Measurements from ENCODE around the gene GCN1. TPM values are rescaled to one million over a fixed set of nuclear protein-coding genes. Genes with fewer than 3 reads are reported as not detected.

The GCN1 gene
- total RNA-seq, 6 experiments from 2014 or later, result 29.9 to 62.8 (median 39.4) TPM

- DNase-seq, result no peak
- ATAC-seq, result no peak
- Histone ChIP-seq H3K4me3 (no peak overlapping the region), H3K27me3 (no peaks in the 10 kb centered on the region), H3K27ac (no peak overlapping the region), H3K9me3 (no peaks in the 10 kb centered on the region), H3K4me1 (peaks cover 0 to 20% (median 6%) of the 10 kb centered on the region in 4 donors), H3K36me3 (peaks cover 5 to 31% (median 15%) of the 10 kb centered on the region in 4 donors)
- WGBS (ENCODE audit: insufficient coverage, low coverage, low lambda C conversion rate, missing lambda C conversion rate), result no CpG with 5 or more reads among the region's 12 CpGs
- intact Hi-C loops (cut with DNase I), result no loop called here
- TF ChIP-seq POLR2A (IDR thresholded peaks at IDR 0.05), result no peak
- TF ChIP-seq CTCF (IDR thresholded peaks at IDR 0.05), result no peak
Observed at GRCh38 chr12:120222288-120222832, 27.8 kb upstream of the GCN1 start.

GRCh38 chr12:120221576-120221900, 27.0 kb upstream of the GCN1 start:
- no peaks in the 10 kb centered on the region for H3K9me3 ChIP-seq
- peaks cover 0 to 11% (median 2%) of the 10 kb centered on the region in 4 donors for H3K4me1 ChIP-seq
- WGBS (ENCODE audit: insufficient coverage, low coverage, low lambda C conversion rate, missing lambda C conversion rate), result 80% methylated on average over 1 of the region's 13 CpGs
- no peak overlapping the region for H3K27ac ChIP-seq
- peaks cover 5 to 31% (median 15%) of the 10 kb centered on the region in 4 donors for H3K36me3 ChIP-seq
- TF ChIP-seq POLR2A (IDR thresholded peaks at IDR 0.05) (no peak), CTCF (IDR thresholded peaks at IDR 0.05) (no peak)
- intact Hi-C loops (cut with DNase I), result no loop called here
- no peaks in the 10 kb centered on the region for H3K27me3 ChIP-seq
- no peak overlapping the region for H3K4me3 ChIP-seq
- no peak for ATAC-seq
- DNase-seq, result no peak

GRCh38 chr12:120220838-120221575, 26.5 kb upstream of the GCN1 start:
- no peaks in the 10 kb centered on the region for H3K27me3 ChIP-seq
- DNase-seq (no peak), ATAC-seq (no peak)
- H3K4me1 ChIP-seq, result peaks cover 0 to 6% (median 0%) of the 10 kb centered on the region in 4 donors
- no peak for TF ChIP-seq CTCF (IDR thresholded peaks at IDR 0.05)
- TF ChIP-seq POLR2A (IDR thresholded peaks at IDR 0.05), result no peak
- peaks cover 5 to 31% (median 15%) of the 10 kb centered on the region in 4 donors for H3K36me3 ChIP-seq
- no peak overlapping the region for H3K27ac ChIP-seq
- no peak overlapping the region for H3K4me3 ChIP-seq
- intact Hi-C loops (cut with DNase I), result no loop called here
- no peaks in the 10 kb centered on the region for H3K9me3 ChIP-seq
- WGBS (ENCODE audit: insufficient coverage, low coverage, low lambda C conversion rate, missing lambda C conversion rate), result 18% methylated on average over 2 of the region's 10 CpGs

- peaks cover 5 to 45% (median 22%) of the 10 kb centered on the region in 4 donors for H3K36me3 ChIP-seq
- no peak for TF ChIP-seq POLR2A (IDR thresholded peaks at IDR 0.05)
- TF ChIP-seq CTCF (IDR thresholded peaks at IDR 0.05), result no peak
- no peak for DNase-seq
- no peak for ATAC-seq
- H3K4me3 ChIP-seq, result no peak overlapping the region
- no peaks in the 10 kb centered on the region for H3K4me1 ChIP-seq
- 70% methylated on average over 4 of the region's 19 CpGs for WGBS (ENCODE audit: insufficient coverage, low coverage, low lambda C conversion rate, missing lambda C conversion rate)
- intact Hi-C loops (cut with DNase I), result no loop called here
- no peaks in the 10 kb centered on the region for H3K27me3 ChIP-seq
- H3K27ac ChIP-seq, result no peak overlapping the region
- no peaks in the 10 kb centered on the region for H3K9me3 ChIP-seq
Observed at GRCh38 chr12:120218680-120219606, 24.4 kb upstream of the GCN1 start.
